Cortex of kidney (tissue), 1 donor: ENCODE measurements around the gene AK9.
"Not testable (repeated sequence)": the region's sequence is repeated elsewhere in the genome, so short reads cannot be mapped to it uniquely, and the experiment has no call there.

Source experiments
- DNase-seq: peaks from one replicate; lab custom pipeline; 2025; lab: John Stamatoyannopoulos, UW

Gene AK9

DNA sequence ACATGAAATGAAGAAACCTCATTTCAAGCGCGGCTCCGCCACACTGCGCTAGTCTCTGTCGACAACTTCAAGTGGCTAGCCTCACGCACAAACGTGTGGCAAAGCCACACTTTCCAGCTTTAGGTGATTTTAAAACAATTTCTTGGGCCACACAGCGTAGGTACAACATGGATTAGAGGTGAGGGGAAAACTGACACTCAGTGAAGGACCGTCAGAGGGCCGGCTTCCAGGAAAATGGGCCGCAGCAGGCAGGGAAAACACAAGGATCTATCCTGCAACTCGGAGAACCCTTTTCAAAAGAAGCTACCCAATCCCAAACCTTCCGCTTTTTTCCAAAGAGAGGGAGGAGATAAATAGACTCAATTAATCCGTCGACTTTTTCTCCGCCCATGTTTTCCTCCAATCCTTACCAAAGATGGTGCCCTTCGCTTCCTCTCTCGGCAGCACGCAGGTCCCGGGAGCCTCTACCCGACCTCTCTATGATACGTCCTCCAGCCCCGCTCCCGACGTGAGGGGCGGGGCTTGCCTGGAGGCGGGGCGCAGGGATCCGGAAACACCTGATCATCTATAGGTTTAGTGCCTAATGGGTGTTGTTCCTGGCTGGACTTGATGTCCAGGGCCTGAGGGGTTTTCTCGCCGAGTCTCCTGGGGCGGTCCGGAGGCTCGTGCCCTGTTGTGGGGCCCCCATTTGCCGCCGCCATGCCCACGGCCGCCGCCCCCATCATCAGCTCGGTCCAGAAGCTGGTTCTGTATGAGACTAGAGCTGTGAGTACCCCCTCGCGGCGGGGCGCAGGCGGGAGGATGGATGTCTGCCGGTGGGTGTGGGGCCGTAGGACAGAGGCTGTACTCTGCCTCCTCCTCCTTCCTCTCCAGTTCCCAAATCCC is at the start of gene AK9, which contains the start of gene FIG4:
TSS of gene AK9 (minus strand) at position 466 of the 885 bp plus-strand sequence. CDS start 15,457 bp downstream, outside the sequence.
TSS of gene FIG4 (plus strand) at position 560 of the 885 bp plus-strand sequence. CDS start at position 700, 140 bp downstream.
- DNase-seq, result no peak

DNA sequence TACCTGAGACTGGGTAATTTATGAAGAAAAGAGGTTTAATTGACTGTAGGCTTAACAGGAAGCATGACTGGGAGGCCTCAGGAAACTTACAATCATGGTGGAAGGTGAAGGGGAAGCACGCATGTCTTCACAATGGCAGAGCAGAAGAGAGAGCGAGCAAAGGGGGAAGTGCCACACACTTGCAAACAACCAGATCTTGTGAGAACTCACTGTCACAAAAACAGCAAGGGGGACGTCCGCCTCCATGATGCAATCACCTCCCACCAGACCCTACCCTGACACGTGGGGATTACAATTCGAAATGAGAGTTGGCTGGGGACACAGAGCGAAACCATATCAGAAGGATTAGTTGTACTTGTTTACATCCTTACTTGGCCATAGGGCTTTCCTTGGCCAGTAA is 49.8 kb upstream of the AK9 start:
- no peak for DNase-seq

DNA sequence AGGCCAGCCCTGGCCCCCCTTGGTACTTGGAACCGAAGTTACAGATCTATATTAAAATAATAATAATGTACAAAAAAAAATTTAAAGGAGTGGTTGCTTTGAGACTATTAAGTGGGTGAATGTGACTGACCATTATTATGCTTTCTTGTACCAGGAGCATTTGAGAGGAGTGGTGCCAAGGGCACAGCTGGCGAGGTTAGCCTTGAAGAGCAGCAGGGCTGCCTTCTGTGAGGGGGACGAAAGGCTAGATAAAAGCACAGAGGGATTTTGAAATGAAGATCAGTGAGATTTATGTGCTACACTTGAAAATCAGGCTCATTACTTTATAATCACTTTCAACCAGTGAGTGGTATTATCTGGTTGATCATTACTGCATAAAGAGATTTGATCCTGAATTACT is 48.7 kb upstream of the AK9 start:
- DNase-seq, result no peak

DNA sequence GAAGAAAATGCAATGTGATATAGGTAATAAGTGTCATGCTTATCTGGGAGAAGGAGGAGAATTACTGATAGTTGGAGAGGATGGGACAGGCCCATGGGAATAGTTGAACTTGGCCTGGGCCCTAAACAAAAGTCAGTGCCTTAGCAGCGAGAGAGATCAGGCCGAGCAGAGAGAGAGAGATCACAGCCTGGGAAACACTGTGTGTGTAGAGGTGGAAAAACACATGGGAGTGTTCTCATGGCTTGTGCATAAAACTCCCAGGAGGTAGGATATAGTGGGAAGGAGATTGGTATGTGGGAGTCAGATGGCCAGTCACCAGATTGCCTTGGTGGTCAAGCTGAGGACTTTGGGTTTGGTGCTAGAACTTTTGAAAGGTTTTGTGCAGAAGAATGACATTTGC is 47.7 kb upstream of the AK9 start:
- DNase-seq, result no peak

DNA sequence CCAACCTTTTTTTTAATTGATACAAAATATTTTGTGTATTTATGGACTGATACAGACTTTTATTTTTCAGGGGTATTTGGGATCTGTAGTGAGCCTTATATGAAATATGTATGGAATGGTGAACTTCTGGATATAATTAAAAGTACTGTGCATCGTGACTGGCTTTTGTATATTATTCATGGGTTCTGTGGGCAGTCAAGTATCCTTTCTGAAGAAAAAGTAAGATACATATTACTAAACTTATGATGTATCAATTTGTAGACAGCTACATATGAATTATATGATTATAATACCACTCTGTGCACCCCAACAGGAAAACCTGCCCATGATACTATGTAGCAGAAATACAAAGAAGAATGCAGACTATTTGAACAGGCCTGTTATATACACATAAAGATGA is 47.3 kb upstream of the AK9 start:
- no peak for DNase-seq

DNA sequence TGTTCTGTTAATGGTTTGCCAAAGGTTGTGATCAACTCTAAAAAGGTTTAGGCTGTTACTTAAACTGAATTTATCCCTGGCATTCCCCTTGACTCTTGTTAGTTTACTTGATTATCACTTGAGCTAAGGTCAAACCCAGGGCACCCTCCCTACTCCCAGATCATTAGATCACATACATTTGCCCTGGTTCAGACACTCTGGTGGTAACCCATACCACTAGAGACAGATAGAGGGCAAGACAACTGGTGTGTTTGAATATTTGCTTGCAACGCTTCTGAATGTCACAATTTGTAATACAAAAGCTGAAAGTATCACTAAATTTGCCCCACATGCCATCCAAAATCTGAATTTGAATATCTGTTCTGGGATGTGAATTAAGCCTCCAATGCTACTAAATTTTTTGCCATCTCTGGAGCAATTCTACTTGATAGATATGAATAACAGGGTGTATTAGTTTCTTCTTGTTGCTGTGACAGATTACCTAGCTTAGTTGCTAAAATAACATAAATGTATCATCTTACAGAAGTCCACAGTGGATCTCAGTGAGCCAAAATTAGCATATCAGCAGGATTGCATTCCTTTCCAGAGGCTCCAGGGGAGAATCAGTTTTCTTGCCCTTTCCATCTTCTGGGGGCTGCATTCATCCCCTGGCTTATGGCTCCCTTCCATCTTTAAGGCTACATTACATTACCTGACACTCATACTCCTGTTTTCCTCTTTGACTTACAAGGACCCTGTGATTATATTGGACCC is 45.4 kb upstream of the AK9 start:
- DNase-seq, result no peak

DNA sequence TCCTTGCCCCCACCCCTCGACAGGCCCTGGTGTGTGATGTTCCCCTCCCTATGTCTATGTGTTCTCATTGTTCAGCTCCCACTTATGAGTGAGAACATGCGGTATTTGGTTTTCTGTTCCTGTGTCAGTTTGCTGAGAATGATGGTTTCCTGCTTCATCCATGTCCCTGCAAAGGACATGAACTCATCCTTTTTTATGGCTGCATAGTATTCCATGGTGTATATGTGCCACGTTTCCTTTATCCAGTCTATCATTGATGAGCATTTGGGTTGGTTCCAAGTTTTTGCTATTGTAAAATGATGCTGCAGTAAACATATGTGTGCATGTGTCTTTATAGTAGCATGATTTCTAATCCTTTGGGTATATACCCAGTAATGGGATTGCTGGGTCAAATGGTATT is 34.2 kb upstream of the AK9 start:
- DNase-seq, result not testable (repeated sequence)

DNA sequence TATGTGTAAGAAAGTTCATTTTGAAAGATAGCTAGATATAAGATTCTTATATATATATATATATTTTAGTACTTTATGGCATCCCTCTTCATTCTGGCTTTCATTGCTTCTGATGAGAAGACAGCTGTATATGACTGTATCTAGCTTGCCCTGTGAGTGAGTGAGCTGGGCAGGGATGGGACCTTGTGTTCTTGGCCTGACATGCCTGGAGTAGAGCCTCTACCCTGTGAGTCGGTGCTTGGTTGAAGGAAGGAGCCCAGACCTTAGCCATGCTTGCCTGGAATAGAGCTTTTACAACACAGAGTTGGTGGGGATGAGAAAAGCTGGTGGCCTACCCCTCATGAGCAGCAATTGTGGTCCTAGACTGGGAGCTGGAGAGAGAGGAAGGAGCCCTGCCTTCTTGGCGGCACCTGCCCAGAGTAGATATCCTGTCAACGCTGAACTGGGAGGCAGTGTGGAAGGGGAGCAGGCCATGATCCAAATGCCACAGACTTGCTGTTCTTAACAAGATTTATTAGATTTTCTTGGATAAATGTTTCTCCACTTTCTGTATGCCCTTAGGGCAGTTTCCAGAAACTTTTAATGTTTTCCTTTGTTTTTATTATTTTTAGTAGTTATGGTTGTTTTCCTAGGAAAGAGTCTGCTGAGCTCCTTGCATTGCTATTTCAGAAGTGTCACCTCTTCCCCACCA is 31.7 kb upstream of the AK9 start:
- DNase-seq, result no peak

DNA sequence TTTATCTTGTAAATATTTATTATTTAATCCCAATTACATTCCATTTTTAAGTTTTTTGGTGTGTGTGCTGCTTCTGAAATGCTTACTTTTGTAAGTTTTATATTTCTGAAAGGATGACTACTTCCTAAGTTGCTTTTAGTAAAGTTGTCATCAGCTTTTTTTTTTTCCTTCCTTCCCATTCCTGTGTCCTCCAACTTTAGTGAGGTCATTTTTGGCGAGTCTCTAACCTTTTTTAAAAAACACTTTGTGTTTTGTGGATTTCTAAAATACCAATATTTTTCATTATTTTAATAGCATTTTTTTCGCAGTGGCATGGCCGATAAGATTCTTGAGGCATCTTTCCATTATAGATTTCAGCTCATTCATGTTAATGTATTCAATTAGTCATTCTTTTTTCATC is 31.0 kb upstream of the AK9 start:
- DNase-seq, result no peak

DNA sequence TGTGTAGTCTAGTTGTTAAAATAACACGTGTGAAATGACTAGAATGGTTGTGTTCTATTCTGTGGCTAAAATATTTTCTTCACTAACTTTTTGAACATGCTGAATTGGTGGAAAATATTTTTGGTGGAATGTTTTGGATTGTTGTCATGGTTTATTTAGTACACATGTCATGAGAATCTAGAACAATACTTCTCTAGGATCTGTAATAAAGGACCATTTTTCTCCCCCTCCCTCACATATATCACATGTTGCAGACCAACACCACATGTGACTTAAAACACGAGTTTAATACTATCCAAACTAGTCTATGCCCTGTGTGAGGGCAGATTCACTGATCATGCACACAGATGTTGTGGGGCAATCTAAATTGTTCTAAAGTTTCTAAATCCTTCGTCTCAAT is 29.3 kb upstream of the AK9 start:
- DNase-seq, result no peak

DNA sequence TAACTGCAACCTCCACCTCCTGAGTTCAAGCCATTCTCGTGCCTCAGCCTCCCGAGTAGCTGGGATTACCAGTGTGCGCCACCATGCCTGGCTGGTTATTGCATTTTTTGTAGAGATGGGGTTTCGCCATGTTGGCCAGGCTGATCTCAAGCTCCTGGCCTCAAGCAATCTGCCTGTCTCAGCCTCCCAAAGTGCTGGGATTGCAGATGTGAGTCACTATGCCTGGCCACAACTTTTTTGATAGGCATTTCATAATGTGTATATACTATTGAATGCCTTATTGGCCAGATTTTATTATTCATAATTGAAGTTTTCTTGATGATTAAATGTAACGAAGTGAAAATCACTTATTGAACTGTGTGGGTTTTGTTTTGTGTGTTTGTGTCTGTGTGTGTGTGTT is 28.0 kb upstream of the AK9 start:
- DNase-seq, result no peak

DNA sequence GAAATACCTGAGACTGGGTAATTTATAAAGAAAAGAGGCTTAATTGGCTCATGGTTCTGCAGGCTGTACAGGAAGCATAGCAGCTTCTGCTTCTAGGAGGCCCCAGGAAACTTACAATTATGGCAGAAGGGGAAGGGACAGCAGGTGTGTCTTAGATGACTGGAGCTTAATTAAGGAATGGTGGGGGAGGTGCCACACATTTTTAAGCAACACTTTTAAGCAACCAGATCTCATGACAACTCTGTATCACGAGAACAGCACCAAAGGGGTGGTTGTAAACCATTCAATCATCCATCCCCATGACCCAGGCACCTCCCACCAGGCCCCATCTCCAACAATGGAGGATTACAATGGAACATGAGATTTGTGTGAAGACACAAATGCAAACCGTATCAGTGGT is 27.0 kb upstream of the AK9 start:
- DNase-seq, result no peak

DNA sequence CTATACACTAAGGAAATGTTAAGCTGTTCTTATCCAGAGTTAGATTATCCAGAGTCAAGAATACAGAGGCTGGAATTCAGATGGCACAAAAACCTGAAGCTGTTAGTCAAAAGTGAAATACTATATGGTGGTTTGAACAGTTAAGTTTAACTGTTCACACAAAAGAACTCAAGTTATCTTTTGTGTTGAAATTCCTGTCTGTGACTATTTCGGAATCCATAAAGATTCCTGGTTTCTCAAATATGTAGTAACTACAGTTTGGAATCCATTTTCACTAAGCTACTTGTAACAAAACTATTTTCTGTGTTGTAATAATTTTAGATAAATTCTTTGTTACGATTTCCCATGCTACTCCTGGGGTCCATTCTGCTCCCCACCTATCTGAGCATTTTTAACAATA is 24.6 kb upstream of the AK9 start:
- DNase-seq, result no peak

DNA sequence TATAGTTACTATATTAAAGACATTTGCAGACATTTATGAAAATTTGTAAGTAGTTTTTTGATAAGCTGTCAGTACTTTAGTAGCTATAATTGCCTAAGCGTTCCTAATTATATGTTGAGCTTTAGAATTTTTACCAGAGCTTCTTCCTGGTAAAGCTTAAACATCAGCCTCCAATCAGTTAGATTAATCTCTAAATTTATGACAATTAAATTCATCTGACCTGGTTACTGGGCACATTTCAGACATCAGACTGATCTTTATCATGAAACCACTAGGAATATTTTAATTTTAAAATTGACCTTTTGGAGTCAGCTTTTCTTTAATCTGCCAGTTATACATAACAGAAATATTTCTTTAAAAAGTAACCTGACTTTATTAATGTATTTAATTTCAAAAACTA is 23.6 kb upstream of the AK9 start:
- no peak for DNase-seq

DNA sequence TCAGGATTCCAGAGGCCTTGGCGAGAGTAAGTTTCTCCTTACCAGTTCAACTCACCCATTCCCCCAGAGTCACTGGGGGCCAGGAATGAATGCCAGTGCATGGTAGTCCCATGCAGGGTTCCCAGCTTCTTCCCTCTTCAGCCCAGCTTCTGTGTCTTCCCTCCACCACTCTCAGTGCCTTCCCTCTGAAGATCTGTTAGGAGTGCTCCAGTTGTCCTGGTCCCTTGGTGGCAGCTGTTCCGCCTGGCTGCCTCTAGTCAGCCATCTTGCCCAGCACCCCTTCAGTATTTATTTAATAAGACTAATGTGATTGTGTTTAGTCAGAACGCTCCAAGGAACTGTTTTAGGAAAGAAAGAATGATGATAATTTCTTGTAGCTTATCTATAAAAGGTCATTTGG is 23.2 kb upstream of the AK9 start:
- no peak for DNase-seq

DNA sequence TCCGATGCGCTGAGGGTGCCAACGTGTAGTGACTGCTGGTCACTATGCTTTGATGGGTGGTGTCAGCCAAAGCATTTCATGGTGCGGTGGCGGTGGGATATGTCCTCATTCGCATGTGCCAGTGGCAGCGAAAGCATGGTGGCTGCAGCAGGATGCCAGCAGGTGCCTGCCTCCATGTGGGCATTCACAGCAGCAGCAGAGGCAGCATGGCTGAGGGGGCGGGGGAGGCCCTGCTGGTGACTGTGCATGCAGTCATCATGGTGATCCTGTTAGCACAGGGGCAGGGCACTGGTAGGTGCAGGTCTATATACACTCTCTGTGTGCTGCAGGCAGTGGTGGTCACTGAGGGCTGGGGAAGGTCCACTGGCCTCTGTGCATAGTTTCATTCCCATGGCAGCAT is 22.1 kb upstream of the AK9 start:
- no peak for DNase-seq

DNA sequence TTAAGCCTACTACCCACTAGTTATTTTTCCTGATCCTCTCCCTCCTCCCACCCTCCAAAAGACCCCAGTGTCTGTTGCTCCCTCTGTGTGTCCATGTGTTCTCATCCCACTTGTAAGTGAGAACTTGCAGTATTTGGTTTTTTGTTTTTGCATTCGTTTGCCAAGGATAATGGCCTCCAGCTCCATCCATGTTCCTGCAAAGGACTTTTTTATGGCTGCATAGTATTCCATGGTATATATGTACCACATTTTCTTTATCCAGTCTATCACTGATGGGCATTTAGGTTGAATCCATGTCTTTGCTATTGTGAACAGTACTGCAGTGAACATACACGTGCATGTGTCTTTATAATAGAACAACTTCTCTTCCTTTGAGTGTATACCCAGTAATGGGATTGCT is 17.1 kb upstream of the AK9 start:
- not testable (repeated sequence) for DNase-seq

DNA sequence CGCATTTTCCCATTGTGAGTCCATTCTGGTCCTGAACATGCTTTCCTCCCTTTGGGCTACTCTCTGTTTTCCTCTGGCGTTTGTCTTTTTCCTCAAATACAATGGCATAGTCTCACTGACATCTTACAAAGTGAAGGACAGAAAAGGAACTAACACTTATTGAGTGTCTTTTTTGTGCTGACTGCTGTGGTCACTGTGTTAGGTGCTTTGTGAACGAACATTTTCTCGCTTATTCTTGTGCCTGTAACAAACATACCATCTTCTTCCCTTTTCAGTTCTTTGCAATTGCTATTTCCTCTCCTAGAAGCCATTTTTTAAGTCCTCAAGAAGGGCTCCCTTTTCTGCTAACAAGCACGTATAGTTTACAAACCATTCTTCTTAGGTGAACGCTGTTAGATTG is 15.5 kb upstream of the AK9 start:
- DNase-seq, result no peak

DNA sequence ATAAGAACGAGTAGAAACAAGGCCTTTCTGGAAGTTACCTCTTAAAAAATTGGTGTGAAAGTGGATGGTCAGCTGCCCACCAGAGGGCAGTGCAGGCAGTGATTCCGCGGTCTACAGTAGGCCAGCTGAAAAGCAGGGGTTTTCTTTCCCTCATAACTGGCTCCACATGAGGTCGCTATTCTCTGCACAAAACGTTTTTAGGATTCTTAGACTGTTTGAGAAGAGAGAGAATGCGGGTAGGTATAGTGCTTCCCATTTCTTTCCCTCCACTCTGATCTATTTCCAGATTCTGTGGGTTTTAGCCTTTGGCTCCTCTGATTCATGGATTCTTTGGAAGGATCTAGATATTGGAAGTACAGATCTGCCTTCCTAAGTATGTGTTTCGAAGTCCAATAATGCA is 14.3 kb upstream of the AK9 start:
- DNase-seq, result no peak

DNA sequence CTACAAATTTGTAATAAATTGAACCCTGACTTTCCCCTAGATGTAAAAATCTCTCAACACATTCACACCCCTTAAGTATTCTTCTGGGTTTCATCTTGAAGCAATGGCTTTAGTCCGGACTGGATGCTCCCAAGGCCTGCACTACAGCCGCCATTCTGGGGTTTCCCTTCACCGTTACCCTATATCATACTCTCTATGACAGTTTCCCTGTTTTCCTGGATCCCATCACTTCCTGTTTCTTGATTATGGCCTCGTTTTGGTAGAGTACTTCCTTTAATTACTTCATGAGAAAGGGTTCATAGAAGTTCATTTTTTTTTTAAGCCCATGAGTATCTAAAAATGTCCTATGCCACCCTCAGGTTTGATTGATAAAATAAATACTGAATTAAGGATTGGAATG is 11.8 kb upstream of the AK9 start:
- DNase-seq, result no peak

DNA sequence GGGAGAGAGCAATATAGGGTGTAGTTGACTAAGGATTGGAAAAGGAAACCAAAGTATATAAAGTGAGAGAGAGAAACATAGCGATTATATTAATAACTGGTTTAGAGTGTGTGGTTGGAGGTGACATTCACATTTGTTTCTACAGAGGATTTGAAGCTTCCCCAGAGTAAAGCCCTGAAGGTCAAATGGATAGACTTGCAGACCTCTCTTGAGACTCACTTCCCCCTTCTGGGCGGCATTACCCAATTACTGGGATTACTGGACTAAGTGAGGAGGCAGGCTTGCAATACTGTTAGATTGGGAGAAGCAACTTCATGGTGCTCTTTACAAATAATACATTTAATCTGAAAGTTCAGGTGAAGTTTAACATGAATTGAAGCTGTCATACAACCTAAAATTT is 10.8 kb upstream of the AK9 start:
- DNase-seq, result no peak

DNA sequence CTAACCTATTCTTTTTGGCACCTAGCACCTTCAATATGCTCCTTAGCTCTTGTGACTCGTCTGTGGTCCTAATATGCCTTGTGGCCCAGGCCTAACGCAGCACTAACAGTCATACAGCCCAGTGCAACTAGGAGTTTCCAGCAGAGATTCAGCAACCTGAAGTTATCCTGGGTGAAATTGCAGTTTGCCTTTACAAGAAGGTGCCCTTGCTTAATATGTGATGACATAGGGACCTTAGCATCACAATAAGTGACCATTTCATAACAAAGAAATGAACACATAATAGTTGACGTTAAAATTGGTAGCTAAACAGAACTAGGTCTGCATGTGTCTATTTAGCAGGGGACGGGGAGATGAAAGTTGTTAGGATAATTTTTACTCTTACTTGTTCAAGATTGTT is 10.2 kb upstream of the AK9 start:
- DNase-seq, result no peak

DNA sequence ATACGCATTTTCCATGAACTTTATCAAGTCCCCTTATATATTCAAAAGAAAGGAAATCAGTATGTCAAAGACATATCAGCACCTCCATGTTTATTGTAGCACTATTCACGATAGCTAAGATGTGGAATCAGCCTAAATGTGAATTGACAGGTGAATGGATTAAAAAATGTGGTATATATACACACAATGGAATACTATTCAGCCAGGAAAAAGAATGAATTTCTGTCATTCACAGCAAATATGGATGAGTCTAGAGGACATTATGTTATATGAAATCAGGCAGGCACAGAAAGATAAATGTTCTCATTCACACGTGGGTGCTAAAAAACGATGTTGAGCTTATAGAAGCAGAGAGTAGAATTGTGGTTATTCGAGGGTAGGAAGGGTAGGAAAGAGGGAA is 5.4 kb upstream of the AK9 start:
- no peak for DNase-seq
